SK-N-SH (cell line): ENCODE results near the gene FAM131A.

Source experiments
- CTCF ChIP-seq: fragments of 200-600 bp; sonication (generic); IDR thresholded peaks from 2 replicates; pipeline ENCODE4 v1.6.1; 2017; ENCODE audit warnings: antibody characterized with exemption, mild to moderate bottlenecking, moderate library complexity
- EP300 ChIP-seq, 2 experiments: IDR thresholded peaks; 2 replicates each; pipeline versions ENCODE4 v1.4.0 to v1.6.1; 2012; ENCODE audit warnings: borderline replicate concordance in 1 of 2, low read depth in 1 of 2, low read length in 1 of 2
- EZH2phosphoT487 ChIP-seq: fragments of 200-600 bp; sonication (generic); IDR thresholded peaks from 2 replicates; pipeline ENCODE4 v1.6.1; 2017; ENCODE audit warnings: low read depth, mixed run types, mild to moderate bottlenecking, antibody characterized with exemption, moderate library complexity, borderline replicate concordance
- FOSL2 ChIP-seq: IDR thresholded peaks from 2 replicates; pipeline ENCODE4 v1.4.0; 2012; ENCODE audit warnings: low read depth, mild to moderate bottlenecking, moderate library complexity, borderline replicate concordance
- POLR2AphosphoS5 ChIP-seq: IDR thresholded peaks from 2 replicates; pipeline ENCODE4 v1.6.1; 2012; ENCODE audit warnings: low read depth, low read length
- RCOR1 ChIP-seq: fragments of 150-350 bp; IDR thresholded peaks from 2 replicates; pipeline ENCODE4 v1.6.1; 2017; ENCODE audit warnings: antibody characterized with exemption, low read length
- RXRA ChIP-seq: IDR thresholded peaks from 2 replicates; pipeline ENCODE4 v1.4.0; 2012; ENCODE audit warnings: low read depth, mild to moderate bottlenecking, borderline replicate concordance
- SIN3A ChIP-seq: IDR thresholded peaks from 2 replicates; pipeline ENCODE4 v1.6.1; 2012; ENCODE audit warnings: low read depth, mild to moderate bottlenecking, low read length, moderate library complexity, borderline replicate concordance
- TAF1 ChIP-seq: IDR thresholded peaks from 2 replicates; pipeline ENCODE4 v1.6.1; 2012; ENCODE audit warnings: low read depth, mild to moderate bottlenecking, low read length, moderate library complexity, borderline replicate concordance
- USF1 ChIP-seq: IDR thresholded peaks from 2 replicates; pipeline ENCODE4 v1.4.0; 2012; ENCODE audit warnings: low read depth, borderline replicate concordance

GRCh38 chr3:184337399-184337714 lies at the start of gene FAM131A:
- TF ChIP-seq CTCF = no peak
- no peak for TF ChIP-seq EP300 (IDR thresholded peaks at IDR 0.05; ENCODE audit: borderline replicate concordance in 1 of 2, low read depth in 1 of 2, low read length in 1 of 2)
- no peak for TF ChIP-seq RXRA
- no peak for TF ChIP-seq POLR2AphosphoS5
- TF ChIP-seq EZH2phosphoT487 = no peak
- TF ChIP-seq RCOR1 = no peak
- no peak for TF ChIP-seq FOSL2
- TF ChIP-seq SIN3A = no peak
- no peak for TF ChIP-seq USF1
- TF ChIP-seq TAF1 = no peak
